ENCODE data around the gene ESPN. TPM values are rescaled to one million over a fixed set of nuclear protein-coding genes. Genes with fewer than 3 reads are reported as not detected.

The ESPN gene
- total and polyA plus RNA-seq, 12 donors: 0.16 to 10.8 (median 6.1) TPM

DNA sequence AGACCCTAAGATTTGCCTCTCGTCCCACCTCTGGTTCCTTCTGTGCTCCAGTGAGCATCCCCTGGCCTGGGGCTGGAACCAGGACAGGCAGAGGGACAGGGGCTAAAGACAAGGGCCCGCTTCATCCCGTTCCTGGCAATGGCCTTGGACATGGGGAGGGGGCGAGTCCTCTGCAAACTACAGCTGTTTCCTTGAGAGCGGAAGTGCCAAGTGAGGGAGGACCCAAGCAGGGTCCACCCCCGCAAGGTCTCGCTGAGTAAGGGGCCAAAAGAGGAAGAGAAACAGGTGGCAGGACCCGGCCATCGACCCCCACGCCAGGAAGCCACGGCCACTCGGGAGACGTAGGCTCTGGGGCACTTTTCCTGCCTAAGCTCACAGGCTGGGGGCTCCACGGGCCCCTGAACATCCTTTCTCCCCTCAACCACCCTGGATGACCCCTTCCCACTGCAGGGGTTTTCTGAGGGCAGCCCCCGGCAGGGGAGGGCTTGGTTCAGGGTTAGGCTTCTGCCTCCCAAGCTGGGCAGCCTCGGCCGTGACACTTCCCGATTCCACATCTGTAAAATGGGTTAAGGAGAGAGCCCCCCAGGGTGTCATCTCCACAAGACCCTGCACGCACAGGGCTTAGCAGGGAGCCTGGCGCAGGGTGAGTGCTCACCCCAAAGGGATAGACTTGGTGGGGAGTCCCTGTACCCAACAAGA, 84.8 kb downstream of the ESPN start:
- intact Hi-C loops (cut with DNase I): no loop called here
- Histone ChIP-seq H3K4me3 (no peak overlapping the region), H3K4me1 (replicated peaks in 1 of 2) (peaks cover 0 to 25% of the 10 kb centered on the region in 2 donors), H3K9me3 (replicated peaks in 1 of 3) (no peaks in the 10 kb centered on the region), H3K36me3 (replicated peaks in 1 of 2) (no peaks in the 10 kb centered on the region), H3K27me3 (no peaks in the 10 kb centered on the region), H3K27ac (peak overlapping the region in 1 of 5 donors; percentile 26)
- no peak for TF ChIP-seq POLR2A (IDR thresholded peaks at IDR 0.05)
- TF ChIP-seq, protein P1, sequence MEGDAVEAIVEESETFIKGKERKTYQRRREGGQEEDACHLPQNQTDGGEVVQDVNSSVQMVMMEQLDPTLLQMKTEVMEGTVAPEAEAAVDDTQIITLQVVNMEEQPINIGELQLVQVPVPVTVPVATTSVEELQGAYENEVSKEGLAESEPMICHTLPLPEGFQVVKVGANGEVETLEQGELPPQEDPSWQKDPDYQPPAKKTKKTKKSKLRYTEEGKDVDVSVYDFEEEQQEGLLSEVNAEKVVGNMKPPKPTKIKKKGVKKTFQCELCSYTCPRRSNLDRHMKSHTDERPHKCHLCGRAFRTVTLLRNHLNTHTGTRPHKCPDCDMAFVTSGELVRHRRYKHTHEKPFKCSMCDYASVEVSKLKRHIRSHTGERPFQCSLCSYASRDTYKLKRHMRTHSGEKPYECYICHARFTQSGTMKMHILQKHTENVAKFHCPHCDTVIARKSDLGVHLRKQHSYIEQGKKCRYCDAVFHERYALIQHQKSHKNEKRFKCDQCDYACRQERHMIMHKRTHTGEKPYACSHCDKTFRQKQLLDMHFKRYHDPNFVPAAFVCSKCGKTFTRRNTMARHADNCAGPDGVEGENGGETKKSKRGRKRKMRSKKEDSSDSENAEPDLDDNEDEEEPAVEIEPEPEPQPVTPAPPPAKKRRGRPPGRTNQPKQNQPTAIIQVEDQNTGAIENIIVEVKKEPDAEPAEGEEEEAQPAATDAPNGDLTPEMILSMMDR (IDR thresholded peaks at IDR 0.05): no peak
- 67 to 85% (median 74%) methylated on average over 5 to 20 of the region's 20 CpGs for WGBS, 4 donors
- no peak for DNase-seq

DNA sequence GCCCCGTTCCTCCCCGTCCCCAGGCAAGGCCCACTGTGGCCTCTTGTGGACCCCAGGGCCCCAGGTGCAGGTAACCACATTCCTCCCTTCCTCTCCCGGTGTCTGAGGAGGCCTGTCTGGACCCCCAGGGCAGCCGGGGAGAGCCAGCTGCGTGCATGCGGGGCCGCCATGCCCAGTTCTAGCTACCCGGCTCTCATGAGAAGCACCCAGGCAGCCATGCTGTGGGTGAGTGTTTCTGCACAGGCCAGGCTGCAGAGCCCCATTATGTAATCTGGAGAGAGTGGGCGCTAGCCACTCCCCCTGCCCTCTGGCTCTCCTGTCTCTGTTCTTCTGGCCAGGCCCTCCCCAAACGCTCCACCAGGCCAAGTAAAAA, 85.3 kb downstream of the ESPN start:
- no peak for TF ChIP-seq POLR2A (IDR thresholded peaks at IDR 0.05)
- TF ChIP-seq, protein P1 (IDR thresholded peaks at IDR 0.05): no peak
- WGBS, 4 donors: 71 to 81% (median 81%) methylated on average over 8 to 10 of the region's 10 CpGs; no CpG with 5 or more reads in 1 of the 4 donors
- peak in 2 of 7 donors; percentile 30 to 41 for DNase-seq
- intact Hi-C loops (cut with DNase I): no loop called here
- H3K27ac ChIP-seq: peak overlapping the region in 1 of 5 donors; percentile 26
- H3K4me3 ChIP-seq: no peak overlapping the region
- no peaks in the 10 kb centered on the region for H3K36me3 ChIP-seq (replicated peaks in 1 of 2)
- no peaks in the 10 kb centered on the region for H3K27me3 ChIP-seq
- no peaks in the 10 kb centered on the region for H3K9me3 ChIP-seq (replicated peaks in 1 of 3)
- H3K4me1 ChIP-seq (replicated peaks in 1 of 2): peaks cover 0 to 25% of the 10 kb centered on the region in 2 donors

DNA sequence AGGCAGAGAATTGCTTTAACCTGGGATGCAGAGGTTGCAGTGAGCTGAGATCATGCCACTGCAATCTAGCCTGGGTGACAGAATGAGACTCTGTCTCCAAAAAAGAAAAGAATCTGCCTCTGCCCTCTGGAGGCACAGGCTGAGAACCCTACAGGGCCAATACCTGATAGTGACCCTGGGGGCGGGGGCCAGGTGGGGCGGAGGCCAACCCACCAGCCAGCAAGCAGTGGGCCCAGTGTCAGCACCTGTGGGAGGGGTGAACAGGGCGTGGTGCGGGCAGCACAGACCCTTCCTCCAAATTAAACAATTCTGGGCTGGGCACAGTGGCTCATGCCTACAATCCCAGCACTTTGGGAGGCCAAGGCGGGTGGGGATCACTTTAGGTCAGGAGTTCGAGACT, 85.9 kb downstream of the ESPN start:
- Histone ChIP-seq H3K4me1 (replicated peaks in 1 of 2) (peaks cover 0 to 25% of the 10 kb centered on the region in 2 donors), H3K27me3 (no peaks in the 10 kb centered on the region), H3K4me3 (no peak overlapping the region), H3K27ac (no peak overlapping the region), H3K36me3 (replicated peaks in 1 of 2) (no peaks in the 10 kb centered on the region), H3K9me3 (replicated peaks in 1 of 3) (no peaks in the 10 kb centered on the region)
- DNase-seq: no peak
- WGBS, 4 donors: 79 to 100% (median 95%) methylated on average over 5 to 6 of the region's 6 CpGs
- intact Hi-C loops (cut with DNase I): no loop called here
- TF ChIP-seq POLR2A (IDR thresholded peaks at IDR 0.05): no peak
- TF ChIP-seq, protein P1 (IDR thresholded peaks at IDR 0.05): no peak

Small RNAs within 50 kb of the gene (microRNA-seq; reads per million reads assigned to microRNA genes)
- 0 reads per million in 3 donors for gene MIR4252

Small RNAs within 50 kb of the gene (small RNA-seq; reads per million reads assigned to genes)
- gene MIR4252: 0 reads per million in 2 donors

Other genes starting within 250 kb of the ESPN start
- 1 to 10 TPM in 3 of 9 donors, under 1 TPM in 4, not detected in 2; 0.07 to 8.9 (median 0.32) TPM for gene CHD5, start 244.5 kb upstream of the ESPN start, total RNA-seq
- 10 to 100 TPM in 1 of 3 donors, 1 to 10 TPM in 2; 1.8 to 56.5 (median 4.9) TPM for gene CHD5, start 244.5 kb upstream of the ESPN start, polyA plus RNA-seq
- gene RPL22, start 225.2 kb upstream of the ESPN start, total RNA-seq: 100 to 1,000 TPM in 7 of 9 donors, 10 to 100 TPM in 2; 78.5 to 350 (median 291) TPM
- gene RPL22, start 225.2 kb upstream of the ESPN start, polyA plus RNA-seq: 100 to 1,000 TPM; 737 to 898 (median 819) TPM
- gene RNF207, start 218.7 kb upstream of the ESPN start, total RNA-seq: 10 to 100 TPM in 5 of 9 donors, 1 to 10 TPM in 4; 2.2 to 16.5 (median 10.8) TPM
- 10 to 100 TPM in 2 of 3 donors, 1 to 10 TPM in 1; 3.8 to 47.4 (median 17.1) TPM for gene RNF207, start 218.7 kb upstream of the ESPN start, polyA plus RNA-seq
- 100 to 1,000 TPM in 1 of 9 donors, 10 to 100 TPM in 8; 42.0 to 120 (median 68.0) TPM for gene ICMT, start 188.8 kb upstream of the ESPN start, total RNA-seq
- 10 to 100 TPM; 12.6 to 98.0 (median 17.0) TPM for gene ICMT, start 188.8 kb upstream of the ESPN start, polyA plus RNA-seq
- gene HES3, start 180.6 kb upstream of the ESPN start, total RNA-seq: not detected
- not detected for gene HES3, start 180.6 kb upstream of the ESPN start, polyA plus RNA-seq
- gene GPR153, start 163.7 kb upstream of the ESPN start, total RNA-seq: 1 to 10 TPM; 1.3 to 5.9 (median 3.1) TPM
- gene GPR153, start 163.7 kb upstream of the ESPN start, polyA plus RNA-seq: 1 to 10 TPM in 2 of 3 donors, under 1 TPM in 1; 0.86 to 3.2 (median 2.4) TPM
- 10 to 100 TPM in 8 of 9 donors, 1 to 10 TPM in 1; 8.4 to 29.4 (median 15.0) TPM for gene ACOT7, start 31.0 kb upstream of the ESPN start, total RNA-seq
- 10 to 100 TPM; 11.3 to 26.6 (median 13.0) TPM for gene ACOT7, start 31.0 kb upstream of the ESPN start, polyA plus RNA-seq
- gene HES2, start 4.9 kb upstream of the ESPN start, total RNA-seq: under 1 TPM in 3 of 9 donors, not detected in 6; 0.07 to 0.18 (median 0.14) TPM
- gene HES2, start 4.9 kb upstream of the ESPN start, polyA plus RNA-seq: under 1 TPM in 2 of 3 donors, not detected in 1; 0.04 to 0.10 TPM
- 10 to 100 TPM in 4 of 9 donors, 1 to 10 TPM in 5; 2.4 to 36.4 (median 8.8) TPM for gene TNFRSF25, start 41.4 kb downstream of the ESPN start, total RNA-seq
- 100 to 1,000 TPM in 1 of 3 donors, 10 to 100 TPM in 1, 1 to 10 TPM in 1; 1.2 to 169 (median 63.8) TPM for gene TNFRSF25, start 41.4 kb downstream of the ESPN start, polyA plus RNA-seq
- gene PLEKHG5, start 66.9 kb downstream of the ESPN start, total RNA-seq: 10 to 100 TPM in 8 of 9 donors, 1 to 10 TPM in 1; 4.1 to 29.2 (median 17.0) TPM
- 10 to 100 TPM in 2 of 3 donors, 1 to 10 TPM in 1; 2.0 to 96.3 (median 23.0) TPM for gene PLEKHG5, start 66.9 kb downstream of the ESPN start, polyA plus RNA-seq
- gene NOL9, start 129.7 kb downstream of the ESPN start, total RNA-seq: 10 to 100 TPM; 10.3 to 39.7 (median 24.7) TPM
- 10 to 100 TPM in 1 of 3 donors, 1 to 10 TPM in 2; 5.9 to 14.3 (median 8.0) TPM for gene NOL9, start 129.7 kb downstream of the ESPN start, polyA plus RNA-seq
- gene TAS1R1, start 130.5 kb downstream of the ESPN start, total RNA-seq: under 1 TPM in 4 of 9 donors, not detected in 5; 0.11 to 0.83 (median 0.47) TPM
- under 1 TPM; 0.27 to 0.40 (median 0.37) TPM for gene TAS1R1, start 130.5 kb downstream of the ESPN start, polyA plus RNA-seq
- gene ZBTB48, start 155.2 kb downstream of the ESPN start, total RNA-seq: 10 to 100 TPM in 8 of 9 donors, 1 to 10 TPM in 1; 9.5 to 50.9 (median 28.8) TPM
- 100 to 1,000 TPM in 2 of 3 donors, 1 to 10 TPM in 1; 6.8 to 245 (median 186) TPM for gene ZBTB48, start 155.2 kb downstream of the ESPN start, polyA plus RNA-seq
- gene KLHL21, start 178.1 kb downstream of the ESPN start, total RNA-seq: 100 to 1,000 TPM in 2 of 9 donors, 10 to 100 TPM in 7; 14.5 to 108 (median 58.8) TPM
- gene KLHL21, start 178.1 kb downstream of the ESPN start, polyA plus RNA-seq: 10 to 100 TPM; 11.7 to 19.1 (median 12.9) TPM
- 10 to 100 TPM in 8 of 9 donors, 1 to 10 TPM in 1; 8.7 to 20.1 (median 13.8) TPM for gene PHF13, start 189.0 kb downstream of the ESPN start, total RNA-seq
- 10 to 100 TPM in 2 of 3 donors, 1 to 10 TPM in 1; 4.7 to 14.8 (median 11.2) TPM for gene PHF13, start 189.0 kb downstream of the ESPN start, polyA plus RNA-seq
- gene THAP3, start 200.1 kb downstream of the ESPN start, total RNA-seq: 10 to 100 TPM; 16.2 to 45.6 (median 35.5) TPM
- 10 to 100 TPM; 11.1 to 65.6 (median 37.6) TPM for gene THAP3, start 200.1 kb downstream of the ESPN start, polyA plus RNA-seq

All from adrenal gland (tissue), 12 donors.